ENCODE measurements around the gene LIX1L. TPM values are rescaled to one million over a fixed set of nuclear protein-coding genes. Genes with fewer than 3 reads are reported as not detected.

Gene LIX1L
- total RNA-seq, 1 experiment from 2014 or later, result 12.4 TPM

DNA sequence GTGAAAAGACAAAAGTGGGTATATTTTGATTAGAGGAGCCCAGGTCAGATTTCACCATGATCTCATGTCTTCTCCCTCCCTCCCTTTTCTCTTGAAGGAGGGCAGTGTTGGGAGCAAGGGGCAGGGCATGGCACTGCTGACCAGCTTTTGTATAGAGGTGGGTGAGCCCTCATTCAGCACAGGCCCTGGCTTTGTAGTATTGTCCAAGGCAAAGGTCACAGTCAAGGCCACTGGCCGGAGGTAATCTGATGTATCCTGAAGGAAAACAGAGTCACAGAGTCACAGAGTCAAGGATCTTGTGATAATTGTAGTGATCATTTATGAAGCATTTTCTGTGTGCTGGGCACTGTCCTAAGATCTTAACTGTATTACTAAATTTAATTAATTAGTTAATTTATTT, 59.8 kb downstream of the LIX1L start:
- Histone ChIP-seq H3K9me3 (ENCODE audit: control insufficient read depth in 1 of 2, insufficient read depth in 1 of 2, low read depth in 1 of 2, low read length in 2 of 2) (no peaks in the 10 kb centered on the region), H3K27me3 (ENCODE audit: insufficient read depth, low read length) (no peaks in the 10 kb centered on the region), H3K4me3 (replicated peaks in 1 of 2; ENCODE audit: low read depth in 1 of 2, low read length in 2 of 2) (no peak overlapping the region), H3K4me1 (ENCODE audit: control insufficient read depth in 1 of 2, insufficient read depth in 2 of 2, low read length in 2 of 2) (peaks cover 5 to 8% of the 10 kb centered on the region in 2 experiments), H3K79me2 (ENCODE audit: insufficient read depth, low read length) (no peaks in the 10 kb centered on the region), H3K9ac (ENCODE audit: low read length) (no peak overlapping the region), H3K9me2 (ENCODE audit: insufficient read depth) (no peaks in the 10 kb centered on the region), H3K27ac (ENCODE audit: low read depth, low read length) (no peak overlapping the region), H3K4me2 (ENCODE audit: low read length) (no peak overlapping the region), H4K20me1 (ENCODE audit: insufficient read depth) (no peaks in the 10 kb centered on the region), H3K36me3 (ENCODE audit: control insufficient read depth in 1 of 2, insufficient read depth in 2 of 2, low read length in 2 of 2) (no peaks in the 10 kb centered on the region), H2AFZ (ENCODE audit: low read depth, low read length, poor library complexity, severe bottlenecking) (no peak overlapping the region)
- DNase-seq (ENCODE audit: low read depth, low spot score) (no peak), ATAC-seq (no peak)
- ChIA-PET CTCF (no interaction called here), POLR2A (no interaction called here), RAD21 (ENCODE audit: low non-redundant PET in 1 of 2, low total read pairs in 2 of 2, uncharacterized antibody in 2 of 2, unreplicated experiment in 2 of 2) (no interaction called here)
- TF ChIP-seq JUND (IDR thresholded peaks at IDR 0.05) (no peak), TCF7L2 (IDR thresholded peaks at IDR 0.05; ENCODE audit: borderline replicate concordance, extremely low read depth, insufficient read depth, insufficient read length) (no peak)
- TF ChIP-seq, protein P1, sequence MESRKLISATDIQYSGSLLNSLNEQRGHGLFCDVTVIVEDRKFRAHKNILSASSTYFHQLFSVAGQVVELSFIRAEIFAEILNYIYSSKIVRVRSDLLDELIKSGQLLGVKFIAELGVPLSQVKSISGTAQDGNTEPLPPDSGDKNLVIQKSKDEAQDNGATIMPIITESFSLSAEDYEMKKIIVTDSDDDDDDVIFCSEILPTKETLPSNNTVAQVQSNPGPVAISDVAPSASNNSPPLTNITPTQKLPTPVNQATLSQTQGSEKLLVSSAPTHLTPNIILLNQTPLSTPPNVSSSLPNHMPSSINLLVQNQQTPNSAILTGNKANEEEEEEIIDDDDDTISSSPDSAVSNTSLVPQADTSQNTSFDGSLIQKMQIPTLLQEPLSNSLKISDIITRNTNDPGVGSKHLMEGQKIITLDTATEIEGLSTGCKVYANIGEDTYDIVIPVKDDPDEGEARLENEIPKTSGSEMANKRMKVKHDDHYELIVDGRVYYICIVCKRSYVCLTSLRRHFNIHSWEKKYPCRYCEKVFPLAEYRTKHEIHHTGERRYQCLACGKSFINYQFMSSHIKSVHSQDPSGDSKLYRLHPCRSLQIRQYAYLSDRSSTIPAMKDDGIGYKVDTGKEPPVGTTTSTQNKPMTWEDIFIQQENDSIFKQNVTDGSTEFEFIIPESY (IDR thresholded peaks at IDR 0.05; ENCODE audit: extremely low read depth, insufficient replicate concordance, low read length), result no peak
- no TSS peak for BruUV-seq (replicated peaks)
- intact Hi-C loops (cut with micrococcal nuclease), result no loop called here

DNA sequence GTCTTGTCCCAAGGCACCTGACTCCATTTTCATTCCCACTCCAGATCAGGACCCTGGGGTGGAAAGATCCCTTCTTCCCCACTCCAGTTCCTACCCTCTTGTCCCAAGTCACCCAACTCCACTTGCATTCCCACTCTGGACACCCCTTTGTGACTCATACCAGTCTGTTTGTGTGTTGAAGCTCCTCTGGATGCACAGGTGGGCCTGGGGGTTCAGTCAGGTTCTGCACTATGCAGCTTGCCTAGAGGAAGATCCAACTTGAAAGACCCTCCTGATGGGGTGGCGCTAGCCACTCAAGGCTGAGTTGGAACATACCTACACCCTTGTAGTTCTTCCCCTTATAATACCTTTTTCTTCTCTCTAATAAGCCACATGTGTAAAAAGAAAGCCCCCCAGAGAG, 62.3 kb downstream of the LIX1L start:
- intact Hi-C loops (cut with micrococcal nuclease), result no loop called here
- TF ChIP-seq ZNF274 (IDR thresholded peaks at IDR 0.05; ENCODE audit: low read depth, low read length) (no peak), EZH2 (IDR thresholded peaks at IDR 0.05) (no peak), ZFX (IDR thresholded peaks at IDR 0.05) (no peak), YY1 (IDR thresholded peaks at IDR 0.05; ENCODE audit: extremely low read depth, insufficient replicate concordance, low read depth, low read length) (no peak)
- peaks cover 27 to 28% of the 10 kb centered on the region in 2 experiments for H3K4me1 ChIP-seq (ENCODE audit: control insufficient read depth in 1 of 2, insufficient read depth in 2 of 2, low read length in 2 of 2)
- POLR2A ChIA-PET, result interaction anchor here (1.0 kb wide), 1 partner anchor 32 kb away, joined by 3 read pairs; the partner anchor contains the start of gene RBM8A
- H3K27ac ChIP-seq (ENCODE audit: low read depth, low read length), result no peak overlapping the region
- ATAC-seq (no peak), DNase-seq (ENCODE audit: low read depth, low spot score) (no peak)
- H3K27me3 ChIP-seq (ENCODE audit: insufficient read depth, low read length), result no peaks in the 10 kb centered on the region
- RAD21 ChIA-PET (ENCODE audit: low non-redundant PET in 1 of 2, low total read pairs in 2 of 2, uncharacterized antibody in 2 of 2, unreplicated experiment in 2 of 2), result no interaction called here
- H3K36me3 ChIP-seq (ENCODE audit: control insufficient read depth in 1 of 2, insufficient read depth in 2 of 2, low read length in 2 of 2), result no peaks in the 10 kb centered on the region
- H3K9me2 ChIP-seq (ENCODE audit: insufficient read depth), result no peaks in the 10 kb centered on the region
- H3K4me3 ChIP-seq (replicated peaks in 1 of 2; ENCODE audit: low read depth in 1 of 2, low read length in 2 of 2), result no peak overlapping the region
- no peak overlapping the region for H3K9ac ChIP-seq (ENCODE audit: low read length)
- no peak overlapping the region for H2AFZ ChIP-seq (ENCODE audit: low read depth, low read length, poor library complexity, severe bottlenecking)
- no peaks in the 10 kb centered on the region for H3K79me2 ChIP-seq (ENCODE audit: insufficient read depth, low read length)
- no peaks in the 10 kb centered on the region for H3K9me3 ChIP-seq (ENCODE audit: control insufficient read depth in 1 of 2, insufficient read depth in 1 of 2, low read depth in 1 of 2, low read length in 2 of 2)
- H3K4me2 ChIP-seq (ENCODE audit: low read length), result no peak overlapping the region
- CTCF ChIA-PET, result no interaction called here
- no TSS peak for BruUV-seq (replicated peaks)
- no peaks in the 10 kb centered on the region for H4K20me1 ChIP-seq (ENCODE audit: insufficient read depth)

All from HCT116 (cell line).